Body of pancreas (tissue), 4 donors: ENCODE measurements around the gene ZNF185.

Source experiments
- CTCF ChIP-seq, 7 experiments: fragments of 450-650 bp in 4 of 7; fragments of 200-600 bp in 3 of 7; sonication (generic) in 3 of 7; IDR thresholded peaks; one replicate each; pipeline ENCODE4 v1.5.1; 2016 to 2019; ENCODE audit warnings: antibody characterized with exemption in 7 of 7
- POLR2A ChIP-seq, 3 donors: fragments of 450-650 bp; IDR thresholded peaks; one replicate each; pipeline ENCODE4 v1.6.1; 2016; ENCODE audit warnings: antibody characterized with exemption in 3 of 3, mild to moderate bottlenecking in 2 of 3

GRCh38 chrX:152896450-152896849 is 1.4 kb upstream of the ZNF185 start:
- TF ChIP-seq CTCF (IDR thresholded peaks at IDR 0.05) (no peak), POLR2A (IDR thresholded peaks at IDR 0.05) (no peak)
